HG02610 (cell line): ENCODE results near the gene UBXN4.
A peak's percentile ranks its signal among the peaks of the same experiment; 100 is the strongest.
"Not testable (repeated sequence)": the region's sequence is repeated elsewhere in the genome, so short reads cannot be mapped to it uniquely, and the experiment has no call there.

Experiments
- ATAC-seq: cut with Tn5 transposase; IDR thresholded peaks from one replicate; pipeline ENCODE4 v1.9.1; 2021; ENCODE audit warnings: mild to moderate bottlenecking, moderate library complexity; ENCODE audit not compliant: unreplicated experiment

The UBXN4 gene

GRCh38 chr2:135762530-135762929 is 20.9 kb downstream of the UBXN4 start:
- ATAC-seq = no peak

GRCh38 chr2:135768863-135769262 is 27.2 kb downstream of the UBXN4 start:
- no peak for ATAC-seq

DNA sequence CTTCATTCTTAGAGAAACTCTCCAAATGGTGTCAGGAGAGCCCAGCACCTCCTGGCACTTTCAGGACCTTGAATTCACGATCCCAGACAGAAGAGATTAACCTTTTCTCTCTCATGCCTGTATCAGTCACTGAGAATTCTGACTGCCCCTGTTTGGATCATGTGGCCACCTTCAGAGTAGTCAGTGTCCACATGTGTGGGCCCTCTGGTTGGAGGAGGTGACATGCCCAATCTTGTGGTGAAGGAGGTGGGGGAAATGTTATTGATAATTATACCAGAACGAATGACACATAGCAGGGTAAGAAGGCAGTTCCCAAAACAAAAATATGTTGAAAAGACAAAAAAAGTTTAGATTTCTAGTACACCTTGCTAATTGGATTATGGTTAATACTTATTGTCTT is 31.7 kb downstream of the UBXN4 start:
- no peak for ATAC-seq

GRCh38 chr2:135773917-135774316 is 32.3 kb downstream of the UBXN4 start:
- ATAC-seq = no peak

DNA sequence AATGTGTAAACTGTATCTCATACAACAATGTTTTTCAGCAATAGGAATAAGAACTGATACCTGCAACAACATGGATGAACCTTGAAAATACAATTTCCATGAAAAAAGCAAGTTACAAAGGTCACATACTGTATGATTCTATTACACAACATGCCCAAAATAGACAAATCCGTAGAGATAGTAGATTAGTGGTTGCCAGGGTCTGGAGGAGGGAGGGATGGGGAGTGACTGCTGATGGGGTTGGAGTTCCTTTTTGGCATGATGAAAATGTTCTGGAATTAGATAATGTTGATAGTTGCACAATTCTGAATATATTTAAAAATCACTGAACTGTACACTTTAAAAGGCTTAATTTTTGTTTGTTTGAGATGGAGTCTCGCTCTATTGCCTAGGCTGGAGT is 33.8 kb downstream of the UBXN4 start:
- no peak for ATAC-seq

DNA sequence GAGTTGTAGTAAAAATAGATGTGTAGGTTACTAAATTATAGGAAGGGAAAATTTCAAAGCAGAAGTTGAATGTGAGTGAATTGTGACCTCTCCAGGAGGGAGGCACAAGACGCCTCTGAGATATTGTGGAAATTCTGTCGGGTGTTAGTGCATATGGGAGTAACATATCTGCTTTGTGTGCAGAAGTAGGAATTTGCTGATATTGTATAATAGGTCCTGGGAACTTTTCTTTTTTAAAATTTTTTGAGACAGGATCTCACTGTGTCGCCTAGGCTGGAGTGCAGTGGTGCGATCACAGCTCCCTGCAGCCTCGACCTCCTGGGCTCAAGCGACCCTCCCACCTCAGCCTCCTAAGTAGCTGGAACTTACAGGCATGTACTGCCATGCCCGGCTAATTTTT is 34.7 kb downstream of the UBXN4 start:
- no peak for ATAC-seq

DNA sequence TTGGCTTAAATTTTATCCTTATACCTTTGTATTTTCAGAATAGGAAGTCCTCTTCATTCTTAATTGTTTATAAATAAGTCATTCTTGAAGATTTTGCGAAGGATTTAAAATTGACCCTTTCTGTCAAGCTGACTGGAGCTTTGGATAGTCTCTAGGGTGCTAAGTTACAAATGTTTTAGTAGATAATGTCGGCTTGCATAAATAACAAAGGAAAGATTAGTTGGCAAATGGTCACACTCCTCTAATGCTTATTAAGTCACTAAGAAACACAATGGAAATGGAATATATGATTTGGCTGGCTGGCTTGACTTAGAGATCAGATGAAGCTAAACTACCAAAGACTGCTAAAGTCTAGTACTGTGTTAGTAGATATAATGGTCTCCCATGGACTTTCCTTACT is 40.6 kb downstream of the UBXN4 start:
- no peak for ATAC-seq

DNA sequence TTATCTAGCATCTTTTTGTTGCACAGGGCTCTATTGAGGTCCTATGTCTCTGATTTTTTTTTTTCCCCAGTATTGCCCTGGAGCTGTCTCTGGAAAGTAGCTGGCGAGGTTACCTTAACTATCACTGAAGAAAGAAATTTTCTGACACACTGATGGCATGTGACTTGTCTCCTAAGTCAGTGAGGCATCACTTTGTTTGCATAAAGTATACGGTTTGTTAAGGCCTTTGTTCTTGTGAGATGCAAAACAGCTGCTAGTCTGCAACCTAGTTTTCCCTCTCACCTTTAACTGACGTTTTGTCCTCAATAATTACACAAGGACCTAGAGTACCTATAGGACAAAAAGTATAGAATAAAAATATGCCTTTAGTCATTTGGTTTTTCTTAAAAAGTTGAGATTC is 41.8 kb downstream of the UBXN4 start:
- no peak for ATAC-seq

- no peak for ATAC-seq
Observed at GRCh38 chr2:135785032-135785431, 43.4 kb downstream of the UBXN4 start.

GRCh38 chr2:135786823-135787222 is 45.2 kb downstream of the UBXN4 start:
- no peak for ATAC-seq

- no peak for ATAC-seq
Observed at GRCh38 chr2:135790423-135790822, 48.8 kb downstream of the UBXN4 start.

DNA sequence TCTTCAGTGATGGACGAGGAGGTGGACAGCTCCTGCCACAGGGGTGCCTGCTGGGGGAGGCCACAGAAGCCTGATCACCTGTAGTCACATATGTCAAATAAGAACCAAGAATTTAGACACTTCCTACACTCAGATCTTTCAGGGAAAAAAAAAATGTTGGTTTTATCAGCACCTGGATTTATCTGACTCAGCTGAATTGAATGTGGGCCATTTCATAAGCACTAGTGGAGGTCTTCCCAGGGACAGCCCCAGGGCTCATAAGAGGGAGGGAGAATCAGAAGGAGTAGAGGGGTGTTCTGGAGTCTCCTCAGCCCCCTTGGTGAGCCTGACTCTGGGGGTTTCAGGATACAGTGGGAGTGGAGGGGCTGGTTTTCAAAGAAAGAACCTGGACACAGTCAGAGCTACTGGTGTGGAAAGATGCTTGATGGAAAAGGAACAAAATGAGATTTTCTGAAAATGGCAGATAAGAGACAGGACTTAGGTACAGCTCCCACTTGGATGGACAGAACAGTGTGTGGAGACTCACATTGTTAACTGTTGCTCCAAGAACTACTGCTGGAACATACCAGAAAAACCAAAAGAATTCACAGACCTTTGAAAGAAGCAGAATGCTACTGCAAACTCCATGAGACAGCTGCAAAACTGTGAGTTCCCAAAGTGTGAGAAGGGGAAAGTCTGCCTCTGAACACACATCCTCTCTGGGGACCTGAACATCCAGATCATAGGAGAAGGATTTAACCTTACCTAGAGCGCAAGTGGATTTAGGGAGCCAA is 49.9 kb downstream of the UBXN4 start:
- ATAC-seq = no peak

DNA sequence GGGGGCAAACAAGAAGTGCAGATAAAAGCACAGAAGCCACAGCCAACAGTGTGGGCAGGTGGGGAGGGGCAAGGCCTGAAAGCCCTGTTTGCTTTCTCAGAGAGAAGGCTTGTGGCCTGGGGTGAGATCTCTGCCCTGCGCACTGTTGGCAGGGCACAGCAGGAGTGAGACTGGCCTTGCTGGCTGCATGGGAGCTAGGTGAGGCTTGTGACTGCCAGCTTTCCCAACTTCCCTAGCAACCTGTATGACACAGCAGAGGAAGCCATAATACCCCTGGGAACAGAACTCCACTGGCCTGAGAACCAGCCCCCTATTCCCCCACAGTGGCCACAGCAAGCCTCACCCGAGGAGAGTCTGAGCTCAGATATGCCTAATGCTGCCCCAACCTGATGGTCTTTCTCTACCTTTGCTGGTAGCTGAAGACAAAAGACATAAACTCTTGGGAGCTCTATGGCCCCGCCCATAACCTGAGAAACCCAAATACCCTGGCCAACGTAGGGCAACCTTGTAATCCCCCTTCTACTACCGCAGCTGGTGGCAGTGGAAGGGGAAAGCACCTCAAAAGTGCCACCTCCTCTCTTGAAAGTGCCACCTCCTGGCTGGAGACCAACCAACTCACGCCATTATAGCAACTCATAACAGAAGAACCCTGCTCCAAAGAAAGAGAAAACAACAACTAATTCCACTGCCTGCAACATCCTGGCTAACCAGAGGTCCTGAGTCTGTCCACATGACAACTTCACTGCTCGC is 50.9 kb downstream of the UBXN4 start:
- ATAC-seq = peak; percentile 41

DNA sequence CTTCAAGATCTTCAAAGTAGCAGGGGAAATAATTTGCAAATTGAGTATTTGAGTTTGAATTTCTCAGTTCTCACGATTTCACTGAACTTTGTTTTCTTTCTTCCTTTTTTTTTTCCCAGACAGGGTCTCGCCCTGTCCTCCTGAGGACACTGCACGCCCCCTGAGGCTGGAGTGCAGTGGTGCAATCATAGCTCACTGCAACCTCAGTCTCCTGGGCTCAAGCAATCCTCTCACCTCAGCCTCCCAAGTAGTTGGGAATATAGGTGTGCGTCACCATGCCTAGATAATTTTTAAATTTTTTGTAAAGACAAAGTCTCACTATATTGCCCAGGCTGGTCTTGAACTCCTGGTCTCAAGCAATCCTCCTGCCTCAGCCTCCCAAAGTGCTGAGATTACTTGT is 54.0 kb downstream of the UBXN4 start:
- not testable (repeated sequence) for ATAC-seq

- ATAC-seq = no peak
Observed at GRCh38 chr2:135796606-135797005, 55.0 kb downstream of the UBXN4 start.

DNA sequence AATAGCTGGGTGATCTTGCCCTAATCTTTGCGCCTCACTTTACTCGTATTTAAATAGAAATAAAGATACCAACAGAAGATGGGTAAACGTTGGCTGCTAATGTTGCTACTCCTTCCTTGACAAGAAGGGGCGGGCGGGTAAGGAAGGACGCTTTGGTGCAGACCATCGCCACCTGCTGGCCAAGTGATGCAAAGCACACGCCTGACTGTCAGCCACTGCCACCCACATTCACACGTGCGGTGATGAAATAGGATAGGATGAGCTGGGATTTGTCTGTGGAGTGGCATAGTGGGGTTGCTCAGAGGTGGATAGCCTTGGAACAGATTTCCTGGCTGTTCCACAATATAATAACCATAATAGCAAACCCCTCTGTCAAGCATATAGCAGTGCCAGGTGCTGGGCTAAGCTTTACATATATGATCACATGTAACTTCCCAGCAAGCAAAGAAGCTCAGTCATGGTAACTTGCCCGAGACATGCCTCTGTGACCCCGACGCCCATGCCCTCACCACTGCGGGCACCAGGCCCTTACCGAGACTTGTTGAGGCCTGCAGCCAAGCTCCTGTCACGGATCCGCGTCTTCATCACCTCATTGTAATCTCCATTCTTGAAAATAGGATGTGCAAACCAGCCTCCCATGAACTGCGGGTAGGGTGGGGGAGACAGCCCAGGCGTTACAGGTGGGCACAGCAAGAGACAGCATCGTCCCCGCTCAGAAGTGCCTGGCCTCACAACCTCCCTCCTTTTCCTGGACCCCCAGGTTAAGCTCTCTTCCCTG is 56.0 kb downstream of the UBXN4 start:
- ATAC-seq = peak; percentile 70

DNA sequence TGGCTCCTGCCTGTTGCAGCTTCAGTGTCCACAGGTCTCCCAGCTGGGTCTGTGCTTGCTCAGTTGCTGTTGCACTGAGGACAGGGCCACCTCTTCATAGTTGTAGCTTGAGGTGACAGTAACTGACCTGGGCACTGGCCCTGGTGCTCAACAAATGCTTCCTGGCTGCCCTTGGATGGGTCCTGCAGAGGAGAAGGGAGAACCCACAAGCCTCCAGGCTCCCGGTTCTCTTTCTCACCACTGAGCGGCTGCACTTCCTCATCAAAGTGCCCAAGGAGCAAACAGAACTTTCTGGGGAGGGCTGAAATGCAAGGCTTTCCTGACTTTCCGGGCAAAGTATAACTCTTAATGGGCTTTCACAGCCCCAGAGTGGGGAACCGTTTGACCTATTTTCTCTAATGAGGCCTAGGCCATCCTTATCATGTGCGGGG is 56.6 kb downstream of the UBXN4 start:
- no peak for ATAC-seq

DNA sequence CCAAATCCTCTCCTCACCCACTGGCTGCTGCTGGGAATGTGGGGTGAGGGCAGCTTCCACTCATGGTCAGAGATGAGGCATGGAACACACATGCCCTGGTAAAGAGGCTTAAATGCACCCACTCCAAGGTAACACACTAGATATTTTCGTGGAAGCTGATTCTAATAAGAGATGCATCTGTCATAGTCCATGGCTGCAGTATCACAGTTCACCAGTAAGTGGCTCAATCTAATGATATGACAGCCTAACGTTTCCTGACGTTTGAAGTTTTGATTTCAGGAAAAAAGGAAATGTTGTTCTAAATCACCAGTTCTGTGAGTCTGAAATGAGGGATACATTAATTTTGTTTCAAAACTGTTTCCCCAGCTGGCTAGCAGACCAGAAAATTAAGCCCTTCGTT is 57.1 kb downstream of the UBXN4 start:
- no peak for ATAC-seq

- ATAC-seq = no peak
Observed at GRCh38 chr2:135799738-135800137, 58.1 kb downstream of the UBXN4 start.

GRCh38 chr2:135800513-135801460 is 59.1 kb downstream of the UBXN4 start:
- no peak for ATAC-seq
